HFF-Myc (cell line): Measurements from ENCODE around the gene MCRIP1.

Source experiments
- DNase-seq: peaks from one replicate; pipeline ENCODE4 v3.0.0-alpha.2; 2011; ENCODE audit warnings: low read depth; ENCODE audit errors: extremely low read depth
- H3K4me3 ChIP-seq: replicated peaks from 2 replicates; pipeline ENCODE4 v1.5.1; 2011; ENCODE audit warnings: low read depth, mild to moderate bottlenecking, control low read depth, low read length
- TF ChIP-seq, protein P1 (sequence below): IDR thresholded peaks from 2 replicates; pipeline ENCODE4 v1.5.1; 2012; ENCODE audit warnings: mild to moderate bottlenecking, low read depth, low read length, control low read depth; ENCODE audit errors: missing control alignments

MCRIP1 gene

DNA sequence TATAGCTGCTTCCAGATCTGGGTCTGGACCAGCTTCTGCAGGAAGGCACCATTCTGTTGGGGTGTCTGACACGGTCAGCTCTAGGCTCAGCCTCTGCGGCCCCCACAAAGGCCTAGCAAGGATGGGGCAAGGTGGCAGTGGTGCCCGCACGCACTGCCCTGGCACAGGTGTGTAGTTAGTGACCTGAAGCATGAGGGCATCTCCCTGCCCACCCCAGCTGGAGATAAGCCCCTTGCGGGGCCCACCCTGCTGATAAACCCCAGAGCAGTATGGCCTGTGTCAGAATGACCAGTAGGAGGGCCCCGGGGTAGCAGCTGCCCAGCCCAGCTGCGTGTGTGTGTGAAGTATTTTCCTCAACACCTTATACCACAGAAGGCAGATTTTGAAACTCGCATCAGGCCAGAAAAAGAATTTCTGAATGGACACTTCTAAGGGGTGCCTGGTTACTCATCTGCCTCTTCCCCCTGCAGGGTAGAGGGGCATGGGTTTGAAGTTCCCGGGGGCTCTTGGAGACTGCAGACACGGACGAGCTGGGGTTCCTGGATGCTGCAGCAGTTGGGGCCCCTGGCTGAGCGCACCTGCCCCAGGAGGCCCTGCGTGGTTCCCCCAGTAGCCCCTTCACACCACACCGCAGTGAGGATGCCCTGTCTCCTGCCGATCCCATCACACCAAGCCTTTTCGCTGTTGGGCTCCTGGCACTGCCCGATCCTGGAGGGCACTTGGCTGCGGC, 33.5 kb upstream of the MCRIP1 start:
- TF ChIP-seq, protein P1, sequence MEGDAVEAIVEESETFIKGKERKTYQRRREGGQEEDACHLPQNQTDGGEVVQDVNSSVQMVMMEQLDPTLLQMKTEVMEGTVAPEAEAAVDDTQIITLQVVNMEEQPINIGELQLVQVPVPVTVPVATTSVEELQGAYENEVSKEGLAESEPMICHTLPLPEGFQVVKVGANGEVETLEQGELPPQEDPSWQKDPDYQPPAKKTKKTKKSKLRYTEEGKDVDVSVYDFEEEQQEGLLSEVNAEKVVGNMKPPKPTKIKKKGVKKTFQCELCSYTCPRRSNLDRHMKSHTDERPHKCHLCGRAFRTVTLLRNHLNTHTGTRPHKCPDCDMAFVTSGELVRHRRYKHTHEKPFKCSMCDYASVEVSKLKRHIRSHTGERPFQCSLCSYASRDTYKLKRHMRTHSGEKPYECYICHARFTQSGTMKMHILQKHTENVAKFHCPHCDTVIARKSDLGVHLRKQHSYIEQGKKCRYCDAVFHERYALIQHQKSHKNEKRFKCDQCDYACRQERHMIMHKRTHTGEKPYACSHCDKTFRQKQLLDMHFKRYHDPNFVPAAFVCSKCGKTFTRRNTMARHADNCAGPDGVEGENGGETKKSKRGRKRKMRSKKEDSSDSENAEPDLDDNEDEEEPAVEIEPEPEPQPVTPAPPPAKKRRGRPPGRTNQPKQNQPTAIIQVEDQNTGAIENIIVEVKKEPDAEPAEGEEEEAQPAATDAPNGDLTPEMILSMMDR: no peak
- no peak overlapping the region for H3K4me3 ChIP-seq
- DNase-seq: no peak

- no peak for DNase-seq
- H3K4me3 ChIP-seq: no peak overlapping the region
- TF ChIP-seq, protein P1: no peak
Measured at GRCh38 chr17:81865733-81866439, 32.8 kb upstream of the MCRIP1 start.

- TF ChIP-seq, protein P1: no peak
- H3K4me3 ChIP-seq: no peak overlapping the region
Measured at GRCh38 chr17:81865358-81865732, 32.3 kb upstream of the MCRIP1 start.

DNA sequence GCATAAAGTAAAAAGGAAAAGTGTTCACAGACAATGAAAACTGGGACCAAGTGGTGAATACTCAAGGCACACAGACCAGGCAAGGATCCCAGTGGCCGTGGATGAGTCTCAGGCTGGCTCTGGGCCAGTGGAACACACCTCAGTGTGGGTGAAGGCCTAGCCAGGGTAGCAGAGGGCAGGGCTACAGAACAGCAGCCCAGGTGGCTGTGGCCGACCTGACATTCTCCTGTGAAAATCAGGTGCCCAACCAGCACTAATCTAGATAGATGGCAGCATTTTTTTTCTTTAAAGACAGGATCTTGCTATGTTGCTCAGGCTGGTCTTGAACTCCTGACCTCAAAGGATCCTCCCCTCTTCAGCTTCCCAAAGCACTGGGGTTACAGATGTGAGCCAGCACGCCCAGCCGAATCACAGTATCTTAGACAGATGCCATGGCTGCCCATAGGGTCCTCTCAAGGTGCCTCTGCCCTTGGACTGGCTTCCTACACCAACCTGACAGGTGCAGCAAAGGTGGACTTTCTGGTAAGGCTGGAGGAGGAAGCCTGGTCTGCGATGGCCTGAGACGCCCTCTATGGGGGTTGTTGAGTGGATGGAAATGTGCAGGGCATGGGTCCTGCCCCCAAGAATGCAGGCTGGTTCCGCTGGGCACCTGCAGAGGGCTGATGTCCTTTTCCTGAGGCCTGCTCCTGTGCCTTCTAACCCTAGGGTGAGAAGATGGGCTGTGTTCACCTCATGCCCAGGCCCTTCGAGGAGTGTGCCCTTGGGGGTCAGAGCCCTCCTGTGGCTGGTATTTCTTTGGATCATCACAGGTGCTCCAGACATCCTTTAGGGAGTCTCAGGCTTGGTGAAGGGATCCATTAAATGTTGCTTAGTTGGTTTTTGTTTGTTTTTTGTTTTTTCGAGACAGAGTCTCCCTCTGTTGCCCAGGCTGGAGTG, 31.0 kb upstream of the MCRIP1 start:
- no peak overlapping the region for H3K4me3 ChIP-seq
- no peak for DNase-seq
- TF ChIP-seq, protein P1: no peak

More at GRCh38 chr17:81865358-81865732, 32.3 kb upstream of the MCRIP1 start:
- DNase-seq: no peak

- no peak for DNase-seq
- TF ChIP-seq, protein P1: no peak
- H3K4me3 ChIP-seq: no peak overlapping the region
Measured at GRCh38 chr17:81863123-81863675, 30.1 kb upstream of the MCRIP1 start.

DNA sequence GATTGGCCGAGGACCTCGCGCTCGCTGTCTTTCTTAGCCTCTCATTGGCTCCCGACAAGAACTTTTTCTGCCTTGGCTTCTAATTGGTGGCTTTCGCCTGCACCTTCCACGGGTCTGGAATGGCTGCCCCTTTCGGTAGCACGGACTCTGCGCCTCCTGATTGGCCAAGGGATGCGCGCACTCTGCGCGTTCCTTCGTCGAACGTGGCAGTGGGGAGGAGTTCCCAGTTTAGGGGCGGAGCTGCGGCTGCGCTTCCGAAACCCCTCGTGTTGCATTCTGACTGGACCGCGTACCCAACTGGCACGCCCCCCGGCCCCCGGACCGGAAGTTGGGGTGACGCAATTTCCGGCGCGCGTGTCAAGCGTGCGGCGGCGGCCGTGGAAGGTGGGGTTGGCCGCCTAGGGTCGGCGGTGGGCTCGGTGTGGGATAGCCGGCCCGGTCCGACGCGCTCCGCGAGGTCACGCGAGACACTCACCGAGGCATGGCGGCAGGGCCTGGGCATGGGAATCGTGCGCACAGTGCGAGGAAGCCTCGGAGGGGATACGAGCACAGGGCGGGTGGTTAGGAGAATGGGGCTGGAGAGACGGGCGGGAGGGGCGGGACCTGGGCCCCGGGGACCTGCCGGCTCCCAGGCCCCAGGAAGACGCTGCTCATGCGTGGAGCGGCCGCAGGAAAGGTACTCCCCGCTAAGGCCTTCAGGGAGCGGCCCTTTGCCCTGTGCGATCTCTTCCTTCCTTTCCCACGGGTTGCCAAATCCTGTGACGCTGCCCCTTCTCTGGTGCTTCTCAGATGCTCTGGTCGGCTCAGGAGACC, 27.9 kb upstream of the MCRIP1 start:
- TF ChIP-seq, protein P1: no peak
- peak; percentile 100 for DNase-seq
- H3K4me3 ChIP-seq: peak overlapping the region; percentile 94
